ENCODE data around the gene KANSL3.

GRCh38 chr2:96623116-96623515 is 15.0 kb downstream of the KANSL3 start:
- no peak for TF ChIP-seq EZH2phosphoT487 (IDR thresholded peaks at IDR 0.05; ENCODE audit: insufficient read depth, low read depth)
- TF ChIP-seq EZH2 (IDR thresholded peaks at IDR 0.05; ENCODE audit: insufficient read depth, poor library complexity, severe bottlenecking): no peak
